ENCODE data around the gene BMERB1.
A peak's percentile ranks its signal among the peaks of the same experiment; 100 is the strongest.

BMERB1 gene

GRCh38 chr16:15494236-15494635, 59.8 kb downstream of the BMERB1 start:
- no peak for DNase-seq (ENCODE audit: low read depth in 2 of 3, low spot score in 1 of 3)

GRCh38 chr16:15495898-15496297, 61.5 kb downstream of the BMERB1 start:
- no peak for DNase-seq (ENCODE audit: low read depth in 2 of 3, low spot score in 1 of 3)

- no peak for DNase-seq (ENCODE audit: low read depth in 2 of 3, low spot score in 1 of 3)
Observed at GRCh38 chr16:15498427-15499175, 64.2 kb downstream of the BMERB1 start.

- no peak for DNase-seq (ENCODE audit: low read depth in 2 of 3, low spot score in 1 of 3)
Observed at GRCh38 chr16:15502041-15502725, 67.8 kb downstream of the BMERB1 start.

- DNase-seq (ENCODE audit: low read depth in 2 of 3, low spot score in 1 of 3) = no peak
Observed at GRCh38 chr16:15506441-15506840, 72.1 kb downstream of the BMERB1 start.

- DNase-seq (ENCODE audit: low read depth in 2 of 3, low spot score in 1 of 3) = no peak
Observed at GRCh38 chr16:15507301-15507958, 73.0 kb downstream of the BMERB1 start.

GRCh38 chr16:15507959-15508627, 73.7 kb downstream of the BMERB1 start:
- no peak for DNase-seq (ENCODE audit: low read depth in 2 of 3, low spot score in 1 of 3)

- peak in 1 of 3 donors; percentile 14 for DNase-seq (ENCODE audit: low read depth in 2 of 3, low spot score in 1 of 3)
Observed at GRCh38 chr16:15509051-15509592, 74.7 kb downstream of the BMERB1 start.

- DNase-seq (ENCODE audit: low read depth in 2 of 3, low spot score in 1 of 3) = no peak
Observed at GRCh38 chr16:15509593-15510535, 75.5 kb downstream of the BMERB1 start.

GRCh38 chr16:15510992-15511391, 76.6 kb downstream of the BMERB1 start:
- no peak for DNase-seq (ENCODE audit: low read depth in 2 of 3, low spot score in 1 of 3)

GRCh38 chr16:15511759-15512487, 77.5 kb downstream of the BMERB1 start:
- no peak for DNase-seq (ENCODE audit: low read depth in 2 of 3, low spot score in 1 of 3)

- no peak for DNase-seq (ENCODE audit: low read depth in 2 of 3, low spot score in 1 of 3)
Observed at GRCh38 chr16:15513156-15513555, 78.8 kb downstream of the BMERB1 start.

- DNase-seq (ENCODE audit: low read depth in 2 of 3, low spot score in 1 of 3) = no peak
Observed at GRCh38 chr16:15515992-15516391, 81.6 kb downstream of the BMERB1 start.

GRCh38 chr16:15516609-15517008, 82.2 kb downstream of the BMERB1 start:
- DNase-seq (ENCODE audit: low read depth in 2 of 3, low spot score in 1 of 3) = no peak

- DNase-seq (ENCODE audit: low read depth in 2 of 3, low spot score in 1 of 3) = no peak
Observed at GRCh38 chr16:15517743-15518377, 83.5 kb downstream of the BMERB1 start.

- no peak for DNase-seq (ENCODE audit: low read depth in 2 of 3, low spot score in 1 of 3)
Observed at GRCh38 chr16:15518381-15519351, 84.3 kb downstream of the BMERB1 start.

- no peak for DNase-seq (ENCODE audit: low read depth in 2 of 3, low spot score in 1 of 3)
Observed at GRCh38 chr16:15519790-15520189, 85.4 kb downstream of the BMERB1 start.

GRCh38 chr16:15521390-15521757, 87.0 kb downstream of the BMERB1 start:
- no peak for DNase-seq (ENCODE audit: low read depth in 2 of 3, low spot score in 1 of 3)
